Activated CD4-positive, CD25-positive, alpha-beta regulatory T cell treated with anti-CD3 and anti-CD28 coated beads, Interleukin-2, amount 50 U/mL, for 16 hours (primary cell): ENCODE results near the gene SCFD2.
"Not testable (repeated sequence)": the region's sequence is repeated elsewhere in the genome, so short reads cannot be mapped to it uniquely, and the experiment has no call there.

ENCODE experiments used
- DNase-seq: peaks from one replicate; pipeline ENCODE4 v3.0.0-alpha.2; 2020; ENCODE audit warnings: low read depth, low spot score

The SCFD2 gene

DNA sequence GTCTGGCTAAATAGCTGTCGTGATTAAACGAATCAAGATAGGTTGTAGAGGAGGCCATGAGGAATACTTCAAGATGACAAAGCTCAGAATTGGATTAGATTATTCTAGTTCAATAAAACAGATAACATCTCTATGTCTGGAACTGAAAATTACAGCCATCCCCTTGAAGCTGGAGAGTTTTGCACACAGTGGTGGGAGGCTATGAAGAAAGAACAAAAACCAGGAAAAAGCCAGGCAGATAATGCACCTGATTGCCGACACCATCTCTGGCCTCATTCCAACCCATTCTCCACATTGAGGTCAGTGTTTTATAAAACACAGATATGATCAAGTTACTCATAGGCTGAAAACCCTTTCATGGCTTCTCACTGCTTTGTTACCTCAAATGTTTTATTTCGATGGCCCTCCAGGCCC, 315.5 kb downstream of the SCFD2 start:
- DNase-seq = no peak

- DNase-seq = no peak
Measured at GRCh38 chr4:53049528-53049927, 316.3 kb downstream of the SCFD2 start.

GRCh38 chr4:53044651-53044960, 321.3 kb downstream of the SCFD2 start:
- DNase-seq = no peak

- no peak for DNase-seq
Measured at GRCh38 chr4:53043891-53044650, 321.8 kb downstream of the SCFD2 start.

GRCh38 chr4:53043055-53043454, 322.8 kb downstream of the SCFD2 start:
- DNase-seq = no peak

- no peak for DNase-seq
Measured at GRCh38 chr4:53040851-53041250, 325.0 kb downstream of the SCFD2 start.

- no peak for DNase-seq
Measured at GRCh38 chr4:53040459-53040815, 325.4 kb downstream of the SCFD2 start.

DNA sequence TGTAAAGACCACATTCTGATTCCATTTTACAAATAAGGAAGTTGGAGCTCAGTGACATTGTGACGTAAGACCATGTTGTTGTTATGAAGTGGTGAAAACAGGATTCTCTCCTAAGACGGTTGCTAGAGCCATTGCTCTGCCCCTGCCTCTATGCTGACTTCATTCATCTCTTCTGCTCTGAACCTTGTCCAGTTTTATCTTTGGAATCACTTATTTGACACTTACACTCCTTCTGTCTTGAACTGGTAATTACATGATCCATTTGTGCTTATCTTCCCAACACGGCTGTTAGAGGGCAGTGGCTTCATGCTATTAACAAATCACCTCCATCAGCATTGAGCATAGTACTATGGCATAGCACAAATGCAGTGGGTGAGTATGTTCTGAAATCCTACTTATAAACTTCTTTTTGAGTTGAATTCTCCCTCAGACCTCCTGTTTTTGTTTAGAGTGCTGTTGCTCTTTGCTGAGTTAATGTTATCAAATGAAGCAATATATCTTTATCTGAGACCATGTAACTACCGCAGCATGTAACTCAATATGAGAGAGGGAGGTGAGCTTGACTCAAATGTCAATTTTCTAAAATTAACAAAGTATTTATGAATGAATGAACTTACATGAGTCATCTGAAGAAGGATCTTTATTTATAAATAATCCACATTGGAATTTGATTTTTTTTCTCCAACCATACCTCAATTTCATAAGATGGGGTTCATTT, 326.0 kb downstream of the SCFD2 start:
- DNase-seq = no peak

DNA sequence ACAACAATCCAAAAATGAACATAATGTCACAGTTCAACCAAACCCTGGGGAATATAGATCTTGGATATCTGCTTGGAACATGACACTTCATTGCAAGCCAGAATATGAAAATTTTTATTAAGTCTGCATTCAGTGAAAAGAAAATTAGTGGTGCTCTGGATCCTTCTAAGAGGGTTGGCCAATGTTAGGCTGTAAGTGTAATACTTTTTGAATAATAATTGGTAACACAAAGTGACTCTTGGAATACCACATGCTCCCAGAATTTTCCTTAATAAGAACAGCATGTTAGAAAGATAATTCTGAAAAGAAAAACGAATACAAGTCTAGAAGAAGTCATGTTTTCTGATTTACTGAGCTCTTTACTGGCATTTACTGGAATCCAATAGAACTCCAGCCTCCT, 328.0 kb downstream of the SCFD2 start:
- no peak for DNase-seq

DNA sequence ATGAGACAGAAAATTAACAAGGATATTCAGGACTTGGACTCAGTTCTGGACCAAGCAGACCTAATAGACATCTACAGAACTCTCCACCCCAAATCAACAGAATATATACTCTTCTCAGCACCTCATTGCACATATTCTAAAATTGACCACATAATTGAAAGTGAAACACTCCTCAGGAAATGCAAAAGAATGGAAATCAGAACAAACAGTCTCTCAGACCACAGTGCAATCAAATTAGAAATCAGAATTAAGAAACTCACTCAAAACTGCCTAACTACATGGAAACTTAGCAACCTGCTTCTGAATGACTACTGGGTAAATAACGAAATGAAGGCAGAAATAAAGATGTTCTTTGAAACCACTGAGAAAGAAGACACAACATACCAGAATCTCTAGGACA, 333.0 kb downstream of the SCFD2 start:
- not testable (repeated sequence) for DNase-seq

DNA sequence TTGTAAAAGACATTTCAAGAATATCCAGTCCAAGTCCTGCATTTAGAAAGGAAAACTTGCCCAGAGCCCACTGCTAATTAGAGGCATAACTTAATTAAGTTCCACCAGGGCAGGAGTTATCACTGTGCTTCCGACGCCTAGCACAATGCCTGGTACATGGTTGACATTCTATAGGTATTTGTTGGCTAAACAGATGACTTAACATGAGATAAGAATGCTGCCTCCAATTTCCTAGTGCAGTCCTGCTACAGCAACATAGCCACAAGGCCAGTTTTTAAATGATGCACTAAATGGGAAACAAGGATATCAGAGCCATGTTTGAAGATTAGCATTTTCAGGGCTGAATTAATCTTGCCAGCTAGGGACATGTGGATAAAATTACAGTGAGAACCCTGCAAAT, 339.6 kb downstream of the SCFD2 start:
- DNase-seq = no peak

- no peak for DNase-seq
Measured at GRCh38 chr4:53023677-53024299, 342.1 kb downstream of the SCFD2 start.

DNA sequence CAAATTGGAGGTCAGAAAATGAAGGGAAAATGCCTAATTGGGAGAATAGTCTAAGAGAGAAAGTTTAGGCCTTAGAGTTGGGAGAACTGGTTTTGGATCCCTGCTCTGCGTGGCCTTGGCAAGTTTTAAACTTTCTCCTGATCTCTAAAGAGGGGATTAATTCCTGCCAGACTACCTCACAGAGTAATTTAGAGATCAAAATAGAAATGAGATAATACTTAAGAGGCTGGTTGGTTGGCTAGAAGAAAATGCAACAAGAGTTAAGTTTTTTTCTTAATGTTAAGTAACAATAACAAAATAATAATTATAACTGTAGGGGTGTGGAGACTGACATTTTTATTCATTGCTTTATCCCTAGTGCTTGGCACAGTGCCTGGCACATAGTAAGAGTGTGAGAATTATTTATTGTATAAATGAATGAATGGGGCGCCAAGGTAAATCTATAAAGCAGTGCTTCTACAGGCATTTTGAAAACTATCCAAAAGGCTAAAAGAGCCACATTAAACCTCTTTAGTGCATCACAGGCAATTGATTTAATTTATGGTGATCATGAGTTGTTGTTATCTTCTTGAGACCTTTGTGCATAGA, 343.3 kb downstream of the SCFD2 start:
- no peak for DNase-seq

- no peak for DNase-seq
Measured at GRCh38 chr4:53021754-53022512, 343.9 kb downstream of the SCFD2 start.

GRCh38 chr4:53019485-53020382, 346.1 kb downstream of the SCFD2 start:
- DNase-seq = no peak

GRCh38 chr4:53018471-53018870, 347.4 kb downstream of the SCFD2 start:
- no peak for DNase-seq

- DNase-seq = no peak
Measured at GRCh38 chr4:53016099-53016820, 349.6 kb downstream of the SCFD2 start.

GRCh38 chr4:53015681-53016080, 350.2 kb downstream of the SCFD2 start:
- DNase-seq = no peak

- no peak for DNase-seq
Measured at GRCh38 chr4:53014881-53015280, 351.0 kb downstream of the SCFD2 start.
